GM23248 (cell line): ENCODE data around the gene CDRT4.

Experiments used
- EZH2 ChIP-seq: fragments of 200-600 bp; sonication (generic); IDR thresholded peaks from 2 replicates; pipeline ENCODE4 v1.6.1; 2018; ENCODE audit warnings: antibody characterized with exemption, mild to moderate bottlenecking; ENCODE audit not compliant: insufficient read depth, poor library complexity, severe bottlenecking
- EZH2phosphoT487 ChIP-seq: fragments of 200-600 bp; sonication (generic); IDR thresholded peaks from 2 replicates; pipeline ENCODE4 v1.6.1; 2018; ENCODE audit warnings: antibody characterized with exemption, moderate library complexity, mild to moderate bottlenecking, low read depth; ENCODE audit not compliant: insufficient read depth

DNA sequence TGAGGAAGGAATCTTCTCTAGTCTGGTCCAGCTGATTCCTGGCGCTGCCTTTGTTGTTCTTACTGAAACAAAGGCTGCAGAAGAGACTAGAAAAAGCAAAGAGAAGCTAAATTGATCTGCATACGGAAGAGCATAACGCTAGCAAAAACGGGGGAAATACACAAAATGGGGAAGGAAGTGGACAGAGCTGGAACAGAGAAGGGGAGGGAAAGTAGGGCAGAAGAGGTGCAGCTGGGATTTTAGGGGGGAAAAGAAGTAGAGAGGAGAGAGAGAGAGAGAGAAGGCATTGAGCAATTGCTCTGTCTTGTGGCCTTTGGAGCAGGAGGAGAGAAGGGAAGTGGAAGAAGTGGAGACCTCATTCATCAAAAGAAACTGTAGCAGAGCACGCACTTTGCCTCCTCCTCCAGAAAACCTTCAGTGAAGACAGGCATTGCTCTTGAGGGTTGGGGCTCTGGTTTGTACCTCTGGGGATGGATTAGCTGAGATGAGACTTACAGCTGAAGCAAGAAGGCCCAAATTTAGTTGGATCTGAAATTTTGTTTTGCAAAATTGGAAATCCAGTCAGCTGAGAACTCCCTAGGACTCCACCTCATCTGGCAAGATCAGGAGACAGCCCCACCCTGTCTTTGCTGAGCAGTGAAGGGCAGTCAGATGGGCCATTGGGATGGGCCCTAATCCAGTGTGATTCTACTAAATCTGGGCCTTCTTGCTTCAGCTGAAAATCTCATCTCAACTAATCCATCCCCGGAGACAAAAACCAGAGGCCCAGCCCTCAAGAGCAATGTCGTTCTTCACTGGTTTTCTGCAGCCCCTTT lies 55.8 kb downstream of the CDRT4 start:
- TF ChIP-seq EZH2phosphoT487: no peak
- no peak for TF ChIP-seq EZH2
